Stomach (tissue), 9 donors: ENCODE data around the gene SPDYA. TPM values are rescaled to one million over a fixed set of nuclear protein-coding genes. Genes with fewer than 3 reads are reported as not detected.

Experiments
- DNase-seq, 2 donors: peaks; one replicate each; pipeline versions ENCODE4 v3.0.0 to v3.0.0-alpha.2; 2013 to 2019
- H3K27ac ChIP-seq, 5 donors: fragments of 200-600 bp in 4 of 5; sonication (generic) in 4 of 5; one replicate each; pipeline ENCODE4 v1.5.1; 2013 to 2019; ENCODE audit warnings: mild to moderate bottlenecking in 1 of 5, moderate library complexity in 1 of 5
- H3K27me3 ChIP-seq, 3 donors: fragments of 200-600 bp; sonication (generic); one replicate each; pipeline ENCODE4 v1.5.1; 2017 to 2019; ENCODE audit warnings: mixed run types in 1 of 3
- H3K36me3 ChIP-seq, 4 donors: fragments of 200-600 bp; sonication (generic); 1 replicate in 3 of 4; 2 replicates in 1 of 4; pipeline ENCODE4 v1.5.1; 2016 to 2019
- H3K4me1 ChIP-seq, 4 donors: fragments of 200-600 bp; sonication (generic); one replicate each; pipeline ENCODE4 v1.5.1; 2016 to 2019
- H3K4me3 ChIP-seq, 4 donors: fragments of 200-600 bp; sonication (generic) in 3 of 4; one replicate each; pipeline ENCODE4 v1.5.1; 2016 to 2019; ENCODE audit warnings: mild to moderate bottlenecking in 1 of 4
- H3K9me3 ChIP-seq, 4 donors: fragments of 200-600 bp; sonication (generic); one replicate each; pipeline ENCODE4 v1.5.1; 2016 to 2019
- CTCF ChIP-seq, 7 experiments: fragments of 450-650 bp in 4 of 7; fragments of 200-600 bp in 3 of 7; sonication (generic) in 3 of 7; IDR thresholded peaks; one replicate each; pipeline ENCODE4 v1.5.1; 2016 to 2019; ENCODE audit warnings: antibody characterized with exemption in 7 of 7, control low read depth in 2 of 7, mild to moderate bottlenecking in 1 of 7
- EP300 ChIP-seq: sonication (generic); formaldehyde crosslinking; IDR thresholded peaks from one replicate; pipeline ENCODE4 v1.6.1; 2017; ENCODE audit warnings: antibody characterized with exemption
- POLR2A ChIP-seq, 4 donors: fragments of 450-650 bp; IDR thresholded peaks; one replicate each; pipeline ENCODE4 v1.6.1; 2016; ENCODE audit warnings: antibody characterized with exemption in 4 of 4, control low read depth in 2 of 4, mild to moderate bottlenecking in 1 of 4, moderate library complexity in 1 of 4
- POLR2AphosphoS5 ChIP-seq, 3 donors: sonication (generic); formaldehyde crosslinking; IDR thresholded peaks; one replicate each; pipeline ENCODE4 v1.6.1; 2016; ENCODE audit warnings: antibody characterized with exemption in 3 of 3
- WGBS, 5 donors: extraction: QIAGEN DNeasy Blood & Tissue Kit in 3 of 5; methylation state at CpG; one replicate each; pipeline versions ENCODE4 v1.1.5 to v1.1.7; 2013 to 2018; 5-methylcytosine and 5-hydroxymethylcytosine counted together
- intact Hi-C: fragments of 100-400 bp; cut with DNase I; formaldehyde crosslinking; loops from one replicate; pipeline ENCODE4 v1.15.1; 2023; ENCODE audit warnings: low total_unique reads
- polyA plus RNA-seq, 3 donors: library from polyadenylated mRNA; stranded (reverse); fragments of 200-250 nt; gene quantifications; one replicate each; pipeline ENCODE4 v1.2.3, GENCODE V29; 2013
- total RNA-seq, 5 donors: library from RNA; depleted of rRNA; stranded (reverse); fragments of >200 nt; gene quantifications; one replicate each; pipeline versions ENCODE4 v1.1.0 to v1.2.3, GENCODE V29; 2014 to 2016
- donor health status: healthy with polysubstance abuse.
- donor health status: Bipolar disorder and iron deficiency.
- donor health status: healthy.

The SPDYA gene
- total and polyA plus RNA-seq, 8 donors: 0.40 to 11.7 (median 3.9) TPM; not detected in 4

- intact Hi-C loops: no loop called here
- TF ChIP-seq EP300: no peak
- Histone ChIP-seq H3K9me3 (no peaks in the 10 kb centered on the region), H3K4me3 (peak overlapping the region; percentile 62 to 100 (median 96)), H3K4me1 (peaks cover 25 to 69% (median 56%) of the 10 kb centered on the region in 4 donors), H3K36me3 (peaks cover 0 to 15% (median 13%) of the 10 kb centered on the region in 4 donors), H3K27me3 (no peaks in the 10 kb centered on the region), H3K27ac (no peak overlapping the region)
- no peak for DNase-seq
- 76 to 85% (median 79%) methylated on average over 12 of the region's 12 CpGs for WGBS, 5 donors
Measured at GRCh38 chr2:28868611-28869010, 58.0 kb downstream of the SPDYA start.

- WGBS, 5 donors: 0 to 1% (median 1%) methylated on average over 29 of the region's 29 CpGs
- no peak for DNase-seq
Measured at GRCh38 chr2:28869494-28870145, 59.0 kb downstream of the SPDYA start.

GRCh38 chr2:28870146-28870891 is 59.7 kb downstream of the SPDYA start, which contains the start of gene TRMT61B:
TRMT61B (minus strand) TSS chr2:28870309; CDS start chr2:28870277, 32 bp downstream.
- peaks cover 0 to 5% (median 1%) of the 10 kb centered on the region in 3 donors for H3K27me3 ChIP-seq
- peak; percentile 91 to 99 (median 96) for TF ChIP-seq POLR2AphosphoS5 (IDR thresholded peaks at IDR 0.05)
- TF ChIP-seq POLR2A (IDR thresholded peaks at IDR 0.05): peak in 1 of 4 donors; percentile 14
- TF ChIP-seq EP300: no peak
- TF ChIP-seq CTCF (IDR thresholded peaks at IDR 0.05): peak in 1 of 7 experiments; percentile 23
- H3K27ac ChIP-seq: peak within 1 kb of the TSS; percentile 67 to 87 (median 85)
- peaks cover 25 to 51% (median 46%) of the 10 kb centered on the region in 4 donors for H3K4me1 ChIP-seq
- peak within 1 kb of the TSS; percentile 62 to 100 (median 96) for H3K4me3 ChIP-seq
- no peaks in the 10 kb centered on the region for H3K9me3 ChIP-seq
- intact Hi-C loops: no loop called here
- DNase-seq: peak; percentile 97 to 99
- WGBS, 5 donors: 0 to 1% (median 1%) methylated on average over 28 to 57 of the region's 57 CpGs
- H3K36me3 ChIP-seq: no peaks in the 10 kb centered on the region

More at GRCh38 chr2:28869494-28870145, 59.0 kb downstream of the SPDYA start:
- peak overlapping the region; percentile 62 to 100 (median 96) for H3K4me3 ChIP-seq
- peaks cover 0 to 5% (median 0%) of the 10 kb centered on the region in 3 donors for H3K27me3 ChIP-seq
- peaks cover 25 to 58% (median 50%) of the 10 kb centered on the region in 4 donors for H3K4me1 ChIP-seq
- H3K9me3 ChIP-seq: no peaks in the 10 kb centered on the region
- TF ChIP-seq EP300 (no peak), POLR2AphosphoS5 (IDR thresholded peaks at IDR 0.05) (no peak), CTCF (IDR thresholded peaks at IDR 0.05) (no peak), POLR2A (IDR thresholded peaks at IDR 0.05) (no peak)
- peak overlapping the region; percentile 67 to 87 (median 85) for H3K27ac ChIP-seq
- peaks cover 0 to 6% (median 5%) of the 10 kb centered on the region in 4 donors for H3K36me3 ChIP-seq
- intact Hi-C loops: no loop called here

GRCh38 chr2:28871620-28872019 is 61.0 kb downstream of the SPDYA start:
- no peak for DNase-seq
- intact Hi-C loops: no loop called here
- Histone ChIP-seq H3K4me3 (no peak overlapping the region), H3K27me3 (peaks cover 0 to 16% (median 5%) of the 10 kb centered on the region in 3 donors), H3K27ac (no peak overlapping the region), H3K4me1 (peaks cover 25 to 40% (median 36%) of the 10 kb centered on the region in 4 donors), H3K9me3 (no peaks in the 10 kb centered on the region), H3K36me3 (no peaks in the 10 kb centered on the region)
- TF ChIP-seq CTCF (IDR thresholded peaks at IDR 0.05) (no peak), POLR2AphosphoS5 (IDR thresholded peaks at IDR 0.05) (no peak), EP300 (no peak), POLR2A (IDR thresholded peaks at IDR 0.05) (no peak)
- WGBS, 5 donors: 75 to 83% (median 78%) methylated on average over 2 to 3 of the region's 3 CpGs
